ENCODE data around the gene EML4.
"Not testable (repeated sequence)": the region's sequence is repeated elsewhere in the genome, so short reads cannot be mapped to it uniquely, and the experiment has no call there.

The EML4 gene

DNA sequence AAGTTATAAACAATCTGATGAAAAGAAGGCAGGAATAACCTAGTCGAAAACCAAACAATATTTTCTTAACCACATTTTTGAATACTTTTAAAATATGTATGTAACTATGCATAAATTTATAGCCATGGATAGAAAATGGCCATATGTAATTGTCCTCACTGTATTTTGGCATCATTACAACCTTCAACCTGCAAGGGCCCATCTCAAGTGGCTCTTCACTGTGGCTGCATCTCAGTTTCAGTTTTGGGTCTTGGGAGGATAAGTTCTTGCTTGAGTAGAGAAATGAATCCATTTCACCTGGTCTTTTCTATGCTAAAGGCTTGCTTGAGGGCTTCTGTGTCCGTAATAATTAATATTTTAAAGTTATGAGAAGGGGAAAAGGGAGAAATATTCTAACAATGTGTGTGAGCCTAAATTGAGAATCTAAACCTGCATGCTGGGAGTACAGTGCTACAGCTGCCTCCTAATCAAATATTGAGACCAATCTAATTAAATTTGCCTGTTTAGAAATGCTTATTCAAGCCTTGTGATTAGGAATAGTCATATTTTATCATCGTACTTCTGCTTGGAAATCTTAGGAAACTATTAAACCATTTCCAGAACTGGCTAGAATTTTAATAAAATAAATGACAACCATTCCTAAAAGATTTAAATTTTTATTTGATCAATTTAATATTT, 92.5 kb downstream of the EML4 start:
- DNase-seq (ENCODE audit: extremely low read depth, low read depth) = no peak
- TF ChIP-seq, protein P1, sequence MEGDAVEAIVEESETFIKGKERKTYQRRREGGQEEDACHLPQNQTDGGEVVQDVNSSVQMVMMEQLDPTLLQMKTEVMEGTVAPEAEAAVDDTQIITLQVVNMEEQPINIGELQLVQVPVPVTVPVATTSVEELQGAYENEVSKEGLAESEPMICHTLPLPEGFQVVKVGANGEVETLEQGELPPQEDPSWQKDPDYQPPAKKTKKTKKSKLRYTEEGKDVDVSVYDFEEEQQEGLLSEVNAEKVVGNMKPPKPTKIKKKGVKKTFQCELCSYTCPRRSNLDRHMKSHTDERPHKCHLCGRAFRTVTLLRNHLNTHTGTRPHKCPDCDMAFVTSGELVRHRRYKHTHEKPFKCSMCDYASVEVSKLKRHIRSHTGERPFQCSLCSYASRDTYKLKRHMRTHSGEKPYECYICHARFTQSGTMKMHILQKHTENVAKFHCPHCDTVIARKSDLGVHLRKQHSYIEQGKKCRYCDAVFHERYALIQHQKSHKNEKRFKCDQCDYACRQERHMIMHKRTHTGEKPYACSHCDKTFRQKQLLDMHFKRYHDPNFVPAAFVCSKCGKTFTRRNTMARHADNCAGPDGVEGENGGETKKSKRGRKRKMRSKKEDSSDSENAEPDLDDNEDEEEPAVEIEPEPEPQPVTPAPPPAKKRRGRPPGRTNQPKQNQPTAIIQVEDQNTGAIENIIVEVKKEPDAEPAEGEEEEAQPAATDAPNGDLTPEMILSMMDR (IDR thresholded peaks at IDR 0.05; ENCODE audit: low read depth, low read length, missing control alignments) = no peak
- no peak overlapping the region for H3K4me3 ChIP-seq (replicated peaks; ENCODE audit: low read depth, low read length)

DNA sequence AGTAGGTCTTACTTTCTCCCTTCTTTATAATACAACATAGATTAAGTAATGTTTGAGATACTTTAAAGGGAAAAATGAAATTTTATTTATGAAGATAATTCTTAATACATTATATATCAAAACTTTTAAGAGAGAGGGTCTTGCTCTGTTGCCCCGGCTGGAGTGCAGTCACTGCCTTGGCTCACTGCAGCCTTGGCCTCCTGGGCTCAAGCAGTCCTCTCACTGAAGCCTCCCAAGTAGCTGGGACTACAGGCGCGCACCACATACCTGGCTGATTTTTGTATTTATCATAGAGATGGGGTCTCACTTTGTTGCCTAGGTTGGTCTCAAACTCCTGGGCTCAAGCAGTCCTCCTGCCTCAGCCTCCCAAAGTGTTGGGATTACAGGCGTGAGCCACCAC, 97.1 kb downstream of the EML4 start:
- no peak for DNase-seq (ENCODE audit: extremely low read depth, low read depth)
- TF ChIP-seq, protein P1 (IDR thresholded peaks at IDR 0.05; ENCODE audit: low read depth, low read length, missing control alignments) = no peak
- H3K4me3 ChIP-seq (replicated peaks; ENCODE audit: low read depth, low read length) = no peak overlapping the region

DNA sequence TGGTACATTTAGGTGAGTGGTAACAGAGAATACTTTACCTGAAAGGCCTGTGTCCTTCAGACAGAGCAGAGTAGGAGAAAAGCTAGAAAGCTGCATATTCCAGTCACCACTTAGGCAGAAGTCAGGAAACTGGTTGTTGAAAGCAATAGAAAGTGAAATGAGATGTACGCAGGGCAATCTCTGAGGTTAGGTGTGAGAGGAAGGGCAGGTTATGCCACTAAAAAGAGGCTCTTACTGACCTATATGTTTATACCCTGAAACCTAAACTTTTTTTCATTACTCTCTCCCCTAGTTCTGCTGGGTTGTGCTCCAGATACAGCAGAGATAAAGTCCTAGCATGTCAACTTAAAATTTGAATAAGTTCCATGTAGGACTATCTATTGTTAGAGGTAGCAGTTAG, 98.4 kb downstream of the EML4 start:
- TF ChIP-seq, protein P1 (IDR thresholded peaks at IDR 0.05; ENCODE audit: low read depth, low read length, missing control alignments) = no peak
- H3K4me3 ChIP-seq (replicated peaks; ENCODE audit: low read depth, low read length) = no peak overlapping the region
- no peak for DNase-seq (ENCODE audit: extremely low read depth, low read depth)

DNA sequence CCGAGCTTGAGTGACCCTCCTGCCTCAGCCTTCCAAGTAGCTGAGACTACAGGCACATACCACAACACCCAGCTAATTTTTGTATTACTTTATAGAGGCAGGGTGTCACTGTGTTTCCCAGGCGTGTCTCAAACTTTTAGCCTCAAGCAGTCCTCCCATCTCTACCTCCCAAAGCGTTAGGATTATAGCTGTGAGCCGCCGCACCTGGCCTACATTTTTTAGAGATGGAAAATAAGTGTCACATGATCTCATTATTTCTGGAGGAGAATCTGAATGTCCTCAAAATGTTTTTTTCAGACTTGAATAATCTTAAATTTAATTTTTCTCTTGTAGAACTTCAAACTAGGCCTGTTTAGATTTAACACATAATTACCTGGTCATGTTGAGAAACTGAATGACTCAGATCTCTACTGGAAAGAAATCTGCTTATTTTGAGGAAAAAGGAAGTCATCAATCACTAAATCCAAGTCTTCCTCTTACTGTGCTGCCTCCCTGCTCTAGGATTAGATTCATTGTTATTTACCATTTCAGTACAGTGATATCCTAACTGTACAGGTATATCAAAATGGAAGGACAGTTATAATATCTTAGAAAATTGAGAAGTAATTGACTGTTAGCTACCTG, 99.5 kb downstream of the EML4 start:
- no peak for DNase-seq (ENCODE audit: extremely low read depth, low read depth)
- no peak overlapping the region for H3K4me3 ChIP-seq (replicated peaks; ENCODE audit: low read depth, low read length)
- TF ChIP-seq, protein P1 (IDR thresholded peaks at IDR 0.05; ENCODE audit: low read depth, low read length, missing control alignments) = no peak

DNA sequence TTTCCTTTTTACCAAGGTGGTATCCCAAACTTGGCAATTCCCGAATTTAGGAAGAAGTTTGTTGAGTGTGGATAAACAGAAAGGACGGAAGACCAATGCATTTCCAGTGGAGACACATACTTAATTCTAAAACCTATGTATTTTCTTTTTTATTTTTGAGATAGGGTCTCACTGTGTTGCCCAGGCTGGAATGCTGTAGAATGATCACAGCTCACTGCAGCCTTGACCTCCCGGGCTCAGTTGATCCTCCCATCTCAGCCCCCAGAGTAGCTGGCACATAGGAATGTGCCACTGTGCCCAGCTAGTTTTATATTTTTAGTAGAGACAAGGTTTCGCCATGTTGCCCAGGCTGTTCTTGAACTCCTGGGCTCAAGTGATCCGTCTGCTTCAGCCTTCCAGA, 101.6 kb downstream of the EML4 start:
- no peak overlapping the region for H3K4me3 ChIP-seq (replicated peaks; ENCODE audit: low read depth, low read length)
- TF ChIP-seq, protein P1 (IDR thresholded peaks at IDR 0.05; ENCODE audit: low read depth, low read length, missing control alignments) = no peak
- no peak for DNase-seq (ENCODE audit: extremely low read depth, low read depth)

DNA sequence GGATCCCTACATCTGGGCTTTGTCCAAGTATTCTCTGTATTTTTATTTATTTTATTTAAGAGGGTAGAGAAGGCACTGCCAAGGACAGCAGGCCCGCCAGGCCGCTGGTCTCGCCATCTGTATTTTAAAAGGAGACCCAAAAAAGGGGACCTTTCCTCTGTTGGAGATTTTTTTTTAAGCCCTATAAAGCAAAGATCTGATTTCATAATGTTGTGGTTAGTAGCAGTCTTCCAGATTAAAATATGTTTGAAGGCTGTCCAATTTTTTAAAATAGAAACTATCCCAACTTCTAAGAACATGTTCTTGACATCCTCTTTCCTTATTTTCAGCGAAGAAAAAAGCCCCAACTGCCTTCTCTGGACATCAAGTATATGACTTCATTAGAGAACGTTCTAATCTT, 102.1 kb downstream of the EML4 start:
- not testable (repeated sequence) for DNase-seq (ENCODE audit: extremely low read depth, low read depth); H3K4me3 ChIP-seq (replicated peaks; ENCODE audit: low read depth, low read length)

DNA sequence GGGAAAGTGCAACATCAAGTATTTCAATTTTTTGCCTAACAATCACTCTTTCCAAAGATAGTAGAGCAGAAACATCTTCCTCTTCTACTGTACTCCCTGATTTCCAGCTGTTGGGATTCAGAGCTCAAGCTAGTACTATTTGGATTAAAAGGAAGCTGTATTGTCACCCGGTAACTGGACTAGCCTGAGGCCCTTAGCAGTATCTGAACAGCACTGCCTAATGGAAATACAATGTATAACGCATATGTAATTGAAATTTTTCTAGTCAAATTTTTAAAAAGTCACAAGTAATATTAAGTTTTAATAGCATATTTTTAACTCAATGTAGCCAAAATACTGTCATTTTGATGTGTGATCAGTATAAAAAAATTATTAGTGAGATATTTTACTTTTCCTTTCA, 105.7 kb downstream of the EML4 start:
- TF ChIP-seq, protein P1 (IDR thresholded peaks at IDR 0.05; ENCODE audit: low read depth, low read length, missing control alignments) = no peak
- H3K4me3 ChIP-seq (replicated peaks; ENCODE audit: low read depth, low read length) = no peak overlapping the region
- DNase-seq (ENCODE audit: extremely low read depth, low read depth) = no peak

Data from HFF-Myc (cell line).